Fibroblast of lung (primary cell): ENCODE measurements around the gene SPATS2L. TPM values are rescaled to one million over a fixed set of nuclear protein-coding genes. Genes with fewer than 3 reads are reported as not detected.

Source experiments
- DNase-seq, 2 donors: peaks; one replicate each; pipeline versions ENCODE4 v3.0.0 to v3.0.0-alpha.2; 2010; ENCODE audit warnings: low read depth in 2 of 2
- H2AFZ ChIP-seq: 2 replicates; pipeline ENCODE4 v1.5.1; 2012; ENCODE audit warnings: low read length, control low read depth, inconsistent platforms
- H3K27ac ChIP-seq: 2 replicates; pipeline ENCODE4 v1.5.1; 2011; ENCODE audit warnings: low read length, control low read depth; ENCODE audit not compliant: insufficient read depth
- H3K27me3 ChIP-seq: 2 replicates; pipeline ENCODE4 v1.5.1; 2011; ENCODE audit warnings: mild to moderate bottlenecking, low read length; ENCODE audit not compliant: control insufficient read depth, insufficient read depth
- H3K36me3 ChIP-seq: 2 replicates; pipeline ENCODE4 v1.5.1; 2011; ENCODE audit warnings: low read length; ENCODE audit not compliant: control insufficient read depth, insufficient read depth
- H3K4me1 ChIP-seq: 2 replicates; pipeline ENCODE4 v1.5.1; 2011; ENCODE audit warnings: low read length; ENCODE audit not compliant: control insufficient read depth, insufficient read depth; ENCODE audit errors: extremely low read depth
- H3K4me2 ChIP-seq: 2 replicates; pipeline ENCODE4 v1.5.1; 2011; ENCODE audit warnings: low read length, control low read depth; ENCODE audit not compliant: insufficient read depth; ENCODE audit errors: extremely low read depth
- H3K4me3 ChIP-seq, 4 experiments: fragments of 200-600 bp in 1 of 4; sonication (generic) in 1 of 4; replicated peaks in 1 of 4; 2 replicates each; pipeline ENCODE4 v1.5.1; 2011 to 2016; ENCODE audit warnings: low read length in 4 of 4, low read depth in 3 of 4, mild to moderate bottlenecking in 3 of 4, control low read depth in 2 of 4, inconsistent platforms in 1 of 4, mixed read lengths in 1 of 4; ENCODE audit not compliant: insufficient read depth in 1 of 4; ENCODE audit errors: control extremely low read depth in 1 of 4
- H3K79me2 ChIP-seq: 2 replicates; pipeline ENCODE4 v1.5.1; 2012; ENCODE audit warnings: mild to moderate bottlenecking, low read length, inconsistent platforms; ENCODE audit not compliant: control insufficient read depth, insufficient read depth
- H3K9ac ChIP-seq: 2 replicates; pipeline ENCODE4 v1.5.1; 2011; ENCODE audit warnings: mild to moderate bottlenecking, low read length, control low read depth; ENCODE audit not compliant: insufficient read depth
- H3K9me3 ChIP-seq: 2 replicates; pipeline ENCODE4 v1.5.1; 2012; ENCODE audit warnings: low read depth, low read length; ENCODE audit not compliant: control insufficient read depth, insufficient read depth
- H4K20me1 ChIP-seq: 2 replicates; pipeline ENCODE4 v1.5.1; 2011; ENCODE audit warnings: low read length; ENCODE audit not compliant: control insufficient read depth, insufficient read depth; ENCODE audit errors: extremely low read depth
- EZH2 ChIP-seq: IDR thresholded peaks from 2 replicates; pipeline ENCODE4 v1.5.1; 2012; ENCODE audit warnings: low read length, control low read depth, mild to moderate bottlenecking; ENCODE audit errors: missing control alignments
- polyA plus RNA-seq, 2 donors: library from polyadenylated mRNA; depleted of rRNA in 1 of 2; stranded (reverse) in 1 of 2; unstranded in 1 of 2; fragments of >200 nt; gene quantifications; 2 replicates each; pipeline ENCODE4 v1.2.1, GENCODE V29; 2011 to 2012; ENCODE audit warnings: missing spikeins in 1 of 2
- total RNA-seq: library from RNA; depleted of rRNA; stranded (reverse); fragments of >200 nt; gene quantifications from 2 replicates; pipeline ENCODE4 v1.2.1, GENCODE V29; 2014
- TF ChIP-seq, protein P1 (sequence below), 2 donors: IDR thresholded peaks in 1 of 2; conservative IDR thresholded peaks in 1 of 2; 1 replicate in 1 of 2; 2 replicates in 1 of 2; pipeline ENCODE4 v1.5.1; 2011 to 2012; ENCODE audit warnings: low read length in 2 of 2, control low read depth in 1 of 2, inconsistent platforms in 1 of 2, low read depth in 1 of 2, mild to moderate bottlenecking in 1 of 2

Gene SPATS2L
- total and polyA plus RNA-seq, 2 donors (not counting 1 experiment from before 2014, with no cell fraction given) = 73.8 to 291 TPM

GRCh38 chr2:200356321-200356720 is 49.8 kb downstream of the SPATS2L start:
- Histone ChIP-seq H3K27ac (peak overlapping the region; percentile 40), H4K20me1 (no peaks in the 10 kb centered on the region), H3K4me2 (peak overlapping the region; percentile 30), H3K4me1 (peaks cover 26% of the 10 kb centered on the region), H3K4me3 (no peak overlapping the region), H3K36me3 (no peaks in the 10 kb centered on the region), H3K9me3 (no peaks in the 10 kb centered on the region), H3K27me3 (no peaks in the 10 kb centered on the region), H3K79me2 (peaks cover 70% of the 10 kb centered on the region), H2AFZ (no peak overlapping the region), H3K9ac (no peak overlapping the region)
- DNase-seq = peak in 1 of 2 donors; percentile 44
- TF ChIP-seq, protein P1, sequence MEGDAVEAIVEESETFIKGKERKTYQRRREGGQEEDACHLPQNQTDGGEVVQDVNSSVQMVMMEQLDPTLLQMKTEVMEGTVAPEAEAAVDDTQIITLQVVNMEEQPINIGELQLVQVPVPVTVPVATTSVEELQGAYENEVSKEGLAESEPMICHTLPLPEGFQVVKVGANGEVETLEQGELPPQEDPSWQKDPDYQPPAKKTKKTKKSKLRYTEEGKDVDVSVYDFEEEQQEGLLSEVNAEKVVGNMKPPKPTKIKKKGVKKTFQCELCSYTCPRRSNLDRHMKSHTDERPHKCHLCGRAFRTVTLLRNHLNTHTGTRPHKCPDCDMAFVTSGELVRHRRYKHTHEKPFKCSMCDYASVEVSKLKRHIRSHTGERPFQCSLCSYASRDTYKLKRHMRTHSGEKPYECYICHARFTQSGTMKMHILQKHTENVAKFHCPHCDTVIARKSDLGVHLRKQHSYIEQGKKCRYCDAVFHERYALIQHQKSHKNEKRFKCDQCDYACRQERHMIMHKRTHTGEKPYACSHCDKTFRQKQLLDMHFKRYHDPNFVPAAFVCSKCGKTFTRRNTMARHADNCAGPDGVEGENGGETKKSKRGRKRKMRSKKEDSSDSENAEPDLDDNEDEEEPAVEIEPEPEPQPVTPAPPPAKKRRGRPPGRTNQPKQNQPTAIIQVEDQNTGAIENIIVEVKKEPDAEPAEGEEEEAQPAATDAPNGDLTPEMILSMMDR (conservative IDR thresholded peaks at IDR 0.05 in 1 of 2, IDR thresholded peaks at IDR 0.05 in 1 of 2; ENCODE audit: low read depth in 1 of 2, low read length in 2 of 2) = no peak
- no peak for TF ChIP-seq EZH2

DNA sequence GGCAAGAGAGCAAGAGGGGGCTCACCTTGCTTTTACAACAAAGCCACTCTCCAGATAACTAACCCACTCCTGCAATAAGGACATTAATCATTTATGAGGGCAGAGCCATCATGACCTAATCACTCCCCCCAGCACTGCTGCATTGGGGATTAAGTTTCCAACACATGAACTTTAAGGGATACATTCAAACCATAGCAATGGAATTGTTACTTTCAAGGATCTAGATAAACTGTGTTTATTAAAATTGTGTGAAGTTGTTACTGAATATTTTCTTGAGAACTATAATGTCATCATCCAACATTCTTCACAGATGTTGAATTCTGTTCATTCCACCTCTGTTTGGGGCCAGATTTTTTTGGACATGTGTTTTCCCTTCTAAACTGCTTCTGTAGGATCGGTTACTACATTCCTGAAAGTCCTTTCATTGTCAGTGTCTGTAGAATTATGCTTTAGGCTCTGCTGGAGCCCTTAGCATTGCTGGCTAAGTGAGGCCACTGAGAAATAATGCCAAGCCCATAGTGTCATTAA is 50.4 kb downstream of the SPATS2L start:
- H3K27me3 ChIP-seq = no peaks in the 10 kb centered on the region
- no peak overlapping the region for H3K9ac ChIP-seq
- H3K4me2 ChIP-seq = peak overlapping the region; percentile 30
- no peaks in the 10 kb centered on the region for H3K9me3 ChIP-seq
- H3K4me1 ChIP-seq = peaks cover 25% of the 10 kb centered on the region
- no peak for TF ChIP-seq EZH2
- TF ChIP-seq, protein P1 (conservative IDR thresholded peaks at IDR 0.05 in 1 of 2, IDR thresholded peaks at IDR 0.05 in 1 of 2; ENCODE audit: low read depth in 1 of 2, low read length in 2 of 2) = no peak
- H3K27ac ChIP-seq = peak overlapping the region; percentile 40
- no peaks in the 10 kb centered on the region for H4K20me1 ChIP-seq
- H2AFZ ChIP-seq = no peak overlapping the region
- H3K36me3 ChIP-seq = no peaks in the 10 kb centered on the region
- DNase-seq = peak; percentile 33 to 82
- no peak overlapping the region for H3K4me3 ChIP-seq
- peaks cover 66% of the 10 kb centered on the region for H3K79me2 ChIP-seq

DNA sequence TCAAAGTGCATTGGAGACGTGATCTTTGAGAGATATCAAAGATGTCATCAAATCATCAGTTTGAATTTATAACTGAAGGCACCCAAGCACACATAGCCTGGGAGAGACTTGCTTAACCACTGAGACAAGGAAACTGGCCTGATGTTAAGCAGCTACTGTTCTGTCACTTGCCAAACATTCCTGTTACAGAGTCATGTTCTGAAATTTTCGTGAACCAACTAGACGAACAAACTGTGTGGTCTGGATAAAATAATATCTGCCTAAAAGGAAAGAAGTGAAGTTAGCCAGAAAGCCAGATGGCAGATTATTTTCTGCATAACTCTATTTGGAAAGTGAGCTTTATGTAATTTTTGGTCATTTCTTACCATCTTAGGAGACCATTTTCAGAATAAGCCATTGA is 51.4 kb downstream of the SPATS2L start:
- Histone ChIP-seq H3K27ac (no peak overlapping the region), H4K20me1 (no peaks in the 10 kb centered on the region), H2AFZ (no peak overlapping the region), H3K4me2 (no peak overlapping the region), H3K4me1 (peaks cover 21% of the 10 kb centered on the region), H3K9ac (no peak overlapping the region), H3K4me3 (no peak overlapping the region), H3K79me2 (peaks cover 65% of the 10 kb centered on the region), H3K36me3 (no peaks in the 10 kb centered on the region), H3K27me3 (no peaks in the 10 kb centered on the region), H3K9me3 (no peaks in the 10 kb centered on the region)
- TF ChIP-seq EZH2 = no peak
- TF ChIP-seq, protein P1 (conservative IDR thresholded peaks at IDR 0.05 in 1 of 2, IDR thresholded peaks at IDR 0.05 in 1 of 2; ENCODE audit: low read depth in 1 of 2, low read length in 2 of 2) = no peak
- DNase-seq = peak in 1 of 2 donors; percentile 58
